IPS-NIHi7 (cell line): ENCODE results near the gene AKAP17A.
"Not testable (repeated sequence)": the region's sequence is repeated elsewhere in the genome, so short reads cannot be mapped to it uniquely, and the experiment has no call there.

Experiments used
- DNase-seq: peaks from one replicate; pipeline ENCODE4 v3.0.0; 2012; ENCODE audit warnings: mixed read lengths; ENCODE audit errors: extremely low spot score

Gene AKAP17A

GRCh38 chrX:1602299-1602698, 10.9 kb downstream of the AKAP17A start:
- DNase-seq, result no peak

- no peak for DNase-seq
These were observed 15.1 kb downstream of the AKAP17A start for GRCh38 chrX:1606496-1606895.

- DNase-seq, result no peak
These were observed 17.9 kb downstream of the AKAP17A start for GRCh38 chrX:1609311-1609710.

GRCh38 chrX:1609762-1610161, 18.4 kb downstream of the AKAP17A start:
- no peak for DNase-seq

GRCh38 chrX:1610166-1610565, 18.8 kb downstream of the AKAP17A start:
- DNase-seq, result no peak

GRCh38 chrX:1610736-1611135, 19.3 kb downstream of the AKAP17A start:
- no peak for DNase-seq

GRCh38 chrX:1612641-1613286, 21.4 kb downstream of the AKAP17A start:
- no peak for DNase-seq

- DNase-seq, result peak; percentile 36
These were observed 23.5 kb downstream of the AKAP17A start, which contains the start of gene ASMT for GRCh38 chrX:1614927-1615326. Gene ASMT (plus strand): TSS chrX:1615059. CDS start chrX:1615200, 141 bp downstream.

- peak; percentile 45 for DNase-seq
These were observed 27.3 kb downstream of the AKAP17A start for GRCh38 chrX:1618689-1619088.

- no peak for DNase-seq
These were observed 32.3 kb downstream of the AKAP17A start for GRCh38 chrX:1623691-1624090.

GRCh38 chrX:1624158-1624860, 32.9 kb downstream of the AKAP17A start:
- DNase-seq, result not testable (repeated sequence)

GRCh38 chrX:1624861-1625215, 33.4 kb downstream of the AKAP17A start:
- DNase-seq, result not testable (repeated sequence)

GRCh38 chrX:1629244-1629643, 37.8 kb downstream of the AKAP17A start:
- no peak for DNase-seq

GRCh38 chrX:1646009-1646408, 54.6 kb downstream of the AKAP17A start:
- peak; percentile 4 for DNase-seq

GRCh38 chrX:1649621-1650020, 58.2 kb downstream of the AKAP17A start:
- peak; percentile 71 for DNase-seq
